ENCODE measurements around the gene HUWE1. TPM values are rescaled to one million over a fixed set of nuclear protein-coding genes. Genes with fewer than 3 reads are reported as not detected.

Gene HUWE1
- total RNA-seq, 2 experiments from 2014 or later, result 116 to 269 TPM

- Histone ChIP-seq H3K79me2 (ENCODE audit: insufficient read depth, low read depth, low read length) (peaks cover 11% of the 10 kb centered on the region; the same call in 1 of the 2 replicates), H3K9me3 (ENCODE audit: low read length) (no peaks in the 10 kb centered on the region), H3K36me3 (ENCODE audit: insufficient read depth, low read length) (peaks cover 98% of the 10 kb centered on the region), H2AFZ (ENCODE audit: low read length) (no peak overlapping the region), H3K4me1 (ENCODE audit: insufficient read depth, low read length, poor library complexity, severe bottlenecking) (no peaks in the 10 kb centered on the region), H4K20me1 (ENCODE audit: insufficient read depth, low read length) (no peaks in the 10 kb centered on the region), H3K4me2 (ENCODE audit: low read length) (no peak overlapping the region), H3K9me2 (ENCODE audit: insufficient read depth, low read length) (no peaks in the 10 kb centered on the region), H3K4me3 (ENCODE audit: low read depth, low read length, poor library complexity, severe bottlenecking) (no peak overlapping the region), H3K27ac (ENCODE audit: low read depth, low read length, poor library complexity, severe bottlenecking) (no peak overlapping the region)
- ChIA-PET CTCF (ENCODE audit: unreplicated experiment) (no interaction called here), POLR2A (interaction anchor here (0.7 kb wide), 1 partner anchor 11 kb away, joined by 3 read pairs; no protein-coding TSS in a partner anchor)
- no TSS peak for BruUV-seq (replicated peaks)
- intact Hi-C loops (cut with micrococcal nuclease; ENCODE audit: unreplicated experiment), result no loop called here
- no peak for DNase-seq (ENCODE audit: low spot score)
- TF ChIP-seq EZH2phosphoT487 (IDR thresholded peaks at IDR 0.05; ENCODE audit: borderline replicate concordance, low read depth, low read length), result no peak
- TF ChIP-seq CTCF (conservative IDR thresholded peaks at IDR 0.05; ENCODE audit: low read length), result no peak
Measured at GRCh38 chrX:53642337-53642736, 44.2 kb downstream of the HUWE1 start.

- Histone ChIP-seq H4K20me1 (ENCODE audit: insufficient read depth, low read length) (no peaks in the 10 kb centered on the region), H3K9me2 (ENCODE audit: insufficient read depth, low read length) (no peaks in the 10 kb centered on the region), H3K4me2 (ENCODE audit: low read length) (no peak overlapping the region), H3K27ac (ENCODE audit: low read depth, low read length, poor library complexity, severe bottlenecking) (no peak overlapping the region), H3K36me3 (ENCODE audit: insufficient read depth, low read length) (peaks cover 95% of the 10 kb centered on the region), H2AFZ (ENCODE audit: low read length) (no peak overlapping the region), H3K79me2 (ENCODE audit: insufficient read depth, low read depth, low read length) (peaks cover 11% of the 10 kb centered on the region; the same call in 1 of the 2 replicates), H3K9me3 (ENCODE audit: low read length) (no peaks in the 10 kb centered on the region), H3K4me1 (ENCODE audit: insufficient read depth, low read length, poor library complexity, severe bottlenecking) (no peaks in the 10 kb centered on the region), H3K4me3 (ENCODE audit: low read depth, low read length, poor library complexity, severe bottlenecking) (no peak overlapping the region)
- POLR2A ChIA-PET, result no interaction called here
- intact Hi-C loops (cut with micrococcal nuclease; ENCODE audit: unreplicated experiment), result no loop called here
- CTCF ChIA-PET (ENCODE audit: unreplicated experiment), result no interaction called here
- DNase-seq (ENCODE audit: low spot score), result no peak
- no peak for TF ChIP-seq CTCF (conservative IDR thresholded peaks at IDR 0.05; ENCODE audit: low read length)
- TF ChIP-seq EZH2phosphoT487 (IDR thresholded peaks at IDR 0.05; ENCODE audit: borderline replicate concordance, low read depth, low read length), result no peak
- no TSS peak for BruUV-seq (replicated peaks)
Measured at GRCh38 chrX:53639257-53639656, 47.3 kb downstream of the HUWE1 start.

- no peak overlapping the region for H3K27ac ChIP-seq (ENCODE audit: low read depth, low read length, poor library complexity, severe bottlenecking)
- peaks cover 95% of the 10 kb centered on the region for H3K36me3 ChIP-seq (ENCODE audit: insufficient read depth, low read length)
- no peak for DNase-seq (ENCODE audit: low spot score)
- no TSS peak for BruUV-seq (replicated peaks)
- ChIA-PET POLR2A (no interaction called here), CTCF (ENCODE audit: unreplicated experiment) (no interaction called here)
- intact Hi-C loops (cut with micrococcal nuclease; ENCODE audit: unreplicated experiment), result no loop called here
- no peaks in the 10 kb centered on the region for H3K9me2 ChIP-seq (ENCODE audit: insufficient read depth, low read length)
- H3K79me2 ChIP-seq (ENCODE audit: insufficient read depth, low read depth, low read length), result peaks cover 11% of the 10 kb centered on the region; the same call in 1 of the 2 replicates
- H3K9me3 ChIP-seq (ENCODE audit: low read length), result no peaks in the 10 kb centered on the region
- TF ChIP-seq EZH2phosphoT487 (IDR thresholded peaks at IDR 0.05; ENCODE audit: borderline replicate concordance, low read depth, low read length), result no peak
- no peak for TF ChIP-seq CTCF (conservative IDR thresholded peaks at IDR 0.05; ENCODE audit: low read length)
- no peak overlapping the region for H2AFZ ChIP-seq (ENCODE audit: low read length)
- H3K4me2 ChIP-seq (ENCODE audit: low read length), result no peak overlapping the region
- H4K20me1 ChIP-seq (ENCODE audit: insufficient read depth, low read length), result no peaks in the 10 kb centered on the region
- no peaks in the 10 kb centered on the region for H3K4me1 ChIP-seq (ENCODE audit: insufficient read depth, low read length, poor library complexity, severe bottlenecking)
- H3K4me3 ChIP-seq (ENCODE audit: low read depth, low read length, poor library complexity, severe bottlenecking), result no peak overlapping the region
Measured at GRCh38 chrX:53637479-53637878, 49.0 kb downstream of the HUWE1 start.
